ENCODE results near the gene FAM210A.
"Not testable (repeated sequence)": the region's sequence is repeated elsewhere in the genome, so short reads cannot be mapped to it uniquely, and the experiment has no call there.

Gene FAM210A

DNA sequence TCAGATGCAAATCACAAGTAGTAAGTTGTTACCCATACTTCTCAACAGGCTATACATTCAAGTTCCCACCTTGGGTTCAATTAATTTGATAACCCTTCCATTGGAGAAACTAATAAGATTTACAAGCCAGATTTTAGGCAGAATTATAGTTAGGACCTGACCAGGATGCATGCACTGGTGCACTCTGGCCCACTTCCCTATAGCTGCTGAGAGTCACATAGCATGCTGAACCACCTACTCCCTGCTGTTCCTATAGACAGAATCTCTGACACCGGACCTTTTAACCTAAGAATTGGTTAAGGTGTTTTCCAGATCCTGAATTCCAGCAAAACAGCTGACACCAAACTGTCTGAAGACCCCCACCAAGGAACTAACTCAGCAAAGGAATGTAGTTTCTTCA lies 26.2 kb downstream of the FAM210A start:
- no peaks in the 10 kb centered on the region for H3K27me3 ChIP-seq (ENCODE audit: control insufficient read depth in 1 of 2, insufficient read depth in 2 of 2, low read length in 2 of 2)
- H3K9ac ChIP-seq (ENCODE audit: low read length), result no peak overlapping the region
- no peaks in the 10 kb centered on the region for H3K9me3 ChIP-seq (ENCODE audit: low read length)
- H3K36me3 ChIP-seq (ENCODE audit: insufficient read depth, low read length), result no peaks in the 10 kb centered on the region
- no peak overlapping the region for H3K27ac ChIP-seq (ENCODE audit: low read depth, low read length)
- H3K4me1 ChIP-seq (ENCODE audit: insufficient read depth, low read length), result no peaks in the 10 kb centered on the region
- no peak overlapping the region for H3K4me3 ChIP-seq (ENCODE audit: low read depth in 1 of 2, low read length in 2 of 2)

- Histone ChIP-seq H3K4me1 (ENCODE audit: insufficient read depth, low read length) (no peaks in the 10 kb centered on the region), H3K27ac (ENCODE audit: low read depth, low read length) (no peak overlapping the region), H3K36me3 (ENCODE audit: insufficient read depth, low read length) (no peaks in the 10 kb centered on the region), H3K4me3 (ENCODE audit: low read depth in 1 of 2, low read length in 2 of 2) (no peak overlapping the region), H3K9ac (ENCODE audit: low read length) (no peak overlapping the region), H3K27me3 (ENCODE audit: control insufficient read depth in 1 of 2, insufficient read depth in 2 of 2, low read length in 2 of 2) (no peaks in the 10 kb centered on the region), H3K9me3 (ENCODE audit: low read length) (no peaks in the 10 kb centered on the region)
Measured at GRCh38 chr18:13696961-13697360, 29.4 kb downstream of the FAM210A start.

GRCh38 chr18:13695337-13695736 lies 31.0 kb downstream of the FAM210A start:
- not testable (repeated sequence) for H3K9ac ChIP-seq (ENCODE audit: low read length); H3K4me3 ChIP-seq (ENCODE audit: low read depth in 1 of 2, low read length in 2 of 2); H3K4me1 ChIP-seq (ENCODE audit: insufficient read depth, low read length); H3K27ac ChIP-seq (ENCODE audit: low read depth, low read length); H3K27me3 ChIP-seq (ENCODE audit: control insufficient read depth in 1 of 2, insufficient read depth in 2 of 2, low read length in 2 of 2); H3K36me3 ChIP-seq (ENCODE audit: insufficient read depth, low read length); H3K9me3 ChIP-seq (ENCODE audit: low read length)

DNA sequence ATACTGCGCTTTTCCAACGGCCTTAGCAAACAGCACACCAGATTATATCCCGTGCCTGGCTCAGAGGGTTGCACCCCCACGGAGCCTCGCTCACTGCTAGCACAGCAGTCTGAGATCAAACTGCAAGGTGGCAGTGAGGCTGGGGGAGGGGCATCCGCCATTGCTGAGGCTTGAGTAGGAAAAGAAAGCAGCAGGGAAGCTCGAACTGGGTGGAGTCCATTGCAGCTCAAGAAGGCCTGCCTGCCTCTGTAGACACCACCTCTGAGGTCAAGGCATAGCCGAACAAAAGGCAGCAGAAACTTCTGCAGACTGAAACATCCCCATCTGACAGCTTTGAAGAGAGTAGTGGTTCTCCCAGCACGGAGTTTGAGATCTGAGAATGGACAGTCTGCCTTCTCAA lies 36.3 kb downstream of the FAM210A start:
- not testable (repeated sequence) for H3K27ac ChIP-seq (ENCODE audit: low read depth, low read length); H3K27me3 ChIP-seq (ENCODE audit: control insufficient read depth in 1 of 2, insufficient read depth in 2 of 2, low read length in 2 of 2); H3K4me1 ChIP-seq (ENCODE audit: insufficient read depth, low read length); H3K4me3 ChIP-seq (ENCODE audit: low read depth in 1 of 2, low read length in 2 of 2); H3K36me3 ChIP-seq (ENCODE audit: insufficient read depth, low read length); H3K9ac ChIP-seq (ENCODE audit: low read length); H3K9me3 ChIP-seq (ENCODE audit: low read length)

GRCh38 chr18:13688191-13689136 lies 37.9 kb downstream of the FAM210A start:
- H3K9me3 ChIP-seq (ENCODE audit: low read length), result no peaks in the 10 kb centered on the region
- H3K27ac ChIP-seq (ENCODE audit: low read depth, low read length), result no peak overlapping the region
- H3K4me1 ChIP-seq (ENCODE audit: insufficient read depth, low read length), result no peaks in the 10 kb centered on the region
- H3K27me3 ChIP-seq (ENCODE audit: control insufficient read depth in 1 of 2, insufficient read depth in 2 of 2, low read length in 2 of 2), result no peaks in the 10 kb centered on the region
- no peak overlapping the region for H3K9ac ChIP-seq (ENCODE audit: low read length)
- H3K36me3 ChIP-seq (ENCODE audit: insufficient read depth, low read length), result no peaks in the 10 kb centered on the region
- no peak overlapping the region for H3K4me3 ChIP-seq (ENCODE audit: low read depth in 1 of 2, low read length in 2 of 2)

- H3K9ac ChIP-seq (ENCODE audit: low read length), result no peak overlapping the region
- H3K27me3 ChIP-seq (ENCODE audit: control insufficient read depth in 1 of 2, insufficient read depth in 2 of 2, low read length in 2 of 2), result no peaks in the 10 kb centered on the region
- H3K9me3 ChIP-seq (ENCODE audit: low read length), result no peaks in the 10 kb centered on the region
- H3K4me3 ChIP-seq (ENCODE audit: low read depth in 1 of 2, low read length in 2 of 2), result no peak overlapping the region
- H3K27ac ChIP-seq (ENCODE audit: low read depth, low read length), result no peak overlapping the region
- H3K4me1 ChIP-seq (ENCODE audit: insufficient read depth, low read length), result no peaks in the 10 kb centered on the region
- H3K36me3 ChIP-seq (ENCODE audit: insufficient read depth, low read length), result no peaks in the 10 kb centered on the region
Measured at GRCh38 chr18:13684546-13684945, 41.8 kb downstream of the FAM210A start.

DNA sequence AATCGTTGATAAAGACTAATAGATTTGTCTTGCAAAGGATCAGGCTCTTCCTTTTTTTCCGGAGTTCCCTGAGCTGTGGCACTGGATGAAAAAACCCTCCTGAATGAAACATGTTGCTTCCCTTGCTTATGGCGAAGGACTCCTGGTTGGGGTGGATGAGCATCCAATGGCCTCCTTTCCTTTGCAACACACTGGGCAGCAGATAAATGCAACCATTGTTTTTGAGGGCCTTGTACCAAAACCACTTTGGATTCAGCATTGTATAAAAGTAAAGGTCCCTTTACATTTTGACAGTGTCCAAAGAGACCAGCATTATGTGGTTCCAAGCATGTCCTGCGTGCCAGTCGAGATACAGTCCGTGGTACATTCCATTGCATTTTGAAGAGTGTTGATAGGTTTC lies 44.7 kb downstream of the FAM210A start:
- Histone ChIP-seq H3K27ac (ENCODE audit: low read depth, low read length) (no peak overlapping the region), H3K36me3 (ENCODE audit: insufficient read depth, low read length) (no peaks in the 10 kb centered on the region), H3K9me3 (ENCODE audit: low read length) (no peaks in the 10 kb centered on the region), H3K4me1 (ENCODE audit: insufficient read depth, low read length) (no peaks in the 10 kb centered on the region), H3K4me3 (ENCODE audit: low read depth in 1 of 2, low read length in 2 of 2) (no peak overlapping the region), H3K27me3 (ENCODE audit: control insufficient read depth in 1 of 2, insufficient read depth in 2 of 2, low read length in 2 of 2) (no peaks in the 10 kb centered on the region), H3K9ac (ENCODE audit: low read length) (no peak overlapping the region)

DNA sequence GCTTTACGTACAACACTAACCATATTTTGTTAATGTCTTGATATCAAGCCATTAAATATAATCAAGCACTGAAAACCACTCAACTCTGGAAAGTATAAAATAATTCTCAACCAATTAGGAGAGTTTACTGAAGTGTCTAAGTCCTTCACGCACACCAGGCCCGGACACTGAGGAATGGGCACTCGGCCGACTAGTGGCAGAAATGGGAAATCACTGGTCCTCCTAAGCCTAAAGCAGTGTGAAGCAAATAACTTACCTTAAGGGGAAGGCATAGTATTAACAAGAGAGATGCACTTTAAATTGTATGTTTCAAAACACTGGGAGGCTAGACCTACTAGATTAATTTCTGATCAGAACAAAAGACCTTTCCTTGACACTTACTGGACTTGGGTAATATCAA lies 45.7 kb downstream of the FAM210A start:
- Histone ChIP-seq H3K27ac (ENCODE audit: low read depth, low read length) (no peak overlapping the region), H3K27me3 (ENCODE audit: control insufficient read depth in 1 of 2, insufficient read depth in 2 of 2, low read length in 2 of 2) (no peaks in the 10 kb centered on the region), H3K9me3 (ENCODE audit: low read length) (no peaks in the 10 kb centered on the region), H3K36me3 (ENCODE audit: insufficient read depth, low read length) (no peaks in the 10 kb centered on the region), H3K4me1 (ENCODE audit: insufficient read depth, low read length) (no peaks in the 10 kb centered on the region), H3K9ac (ENCODE audit: low read length) (no peak overlapping the region), H3K4me3 (ENCODE audit: low read depth in 1 of 2, low read length in 2 of 2) (no peak overlapping the region)

DNA sequence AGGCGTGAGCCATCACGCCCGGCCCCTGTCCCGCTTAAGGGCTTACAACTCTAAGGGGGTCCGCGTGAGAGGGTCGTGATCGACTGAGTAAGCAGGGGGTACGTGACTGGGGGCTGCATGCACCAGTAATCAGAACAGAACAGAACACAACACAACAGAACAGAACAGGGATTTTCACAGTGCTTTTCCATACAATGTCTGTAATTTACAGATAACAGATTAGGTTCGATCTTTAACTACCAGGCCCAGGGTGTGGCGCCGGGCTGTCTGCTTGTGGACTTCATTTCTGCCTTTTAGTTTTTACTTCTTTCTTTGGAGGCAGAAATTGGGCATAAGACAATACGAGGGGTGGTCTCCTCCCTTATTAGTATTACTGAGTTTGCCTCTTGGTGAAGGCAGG lies 49.0 kb downstream of the FAM210A start:
- not testable (repeated sequence) for H3K27me3 ChIP-seq (ENCODE audit: control insufficient read depth in 1 of 2, insufficient read depth in 2 of 2, low read length in 2 of 2); H3K27ac ChIP-seq (ENCODE audit: low read depth, low read length); H3K4me1 ChIP-seq (ENCODE audit: insufficient read depth, low read length); H3K36me3 ChIP-seq (ENCODE audit: insufficient read depth, low read length); H3K9me3 ChIP-seq (ENCODE audit: low read length); H3K4me3 ChIP-seq (ENCODE audit: low read depth in 1 of 2, low read length in 2 of 2); H3K9ac ChIP-seq (ENCODE audit: low read length)

DNA sequence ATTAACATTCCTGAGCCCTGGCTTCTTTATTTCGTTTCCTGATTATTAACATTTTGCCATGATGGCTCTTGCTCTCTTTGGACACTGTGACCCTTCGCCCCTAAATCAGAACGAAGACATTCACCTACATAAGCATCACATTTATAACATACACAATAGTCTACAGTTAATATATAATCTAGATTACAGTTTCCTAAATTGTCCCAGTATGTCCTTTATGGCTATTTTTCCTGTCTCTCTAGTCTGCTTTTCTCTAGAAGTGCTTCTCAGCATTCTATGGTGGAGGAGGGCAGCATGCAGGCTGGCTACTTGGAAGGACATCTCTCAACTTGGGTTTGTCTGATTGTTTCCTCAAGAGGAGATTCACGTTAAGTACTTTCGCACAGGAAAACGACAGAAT lies 49.9 kb downstream of the FAM210A start:
- no peak overlapping the region for H3K9ac ChIP-seq (ENCODE audit: low read length)
- no peaks in the 10 kb centered on the region for H3K9me3 ChIP-seq (ENCODE audit: low read length)
- H3K4me1 ChIP-seq (ENCODE audit: insufficient read depth, low read length), result no peaks in the 10 kb centered on the region
- no peaks in the 10 kb centered on the region for H3K27me3 ChIP-seq (ENCODE audit: control insufficient read depth in 1 of 2, insufficient read depth in 2 of 2, low read length in 2 of 2)
- no peak overlapping the region for H3K4me3 ChIP-seq (ENCODE audit: low read depth in 1 of 2, low read length in 2 of 2)
- no peaks in the 10 kb centered on the region for H3K36me3 ChIP-seq (ENCODE audit: insufficient read depth, low read length)
- no peak overlapping the region for H3K27ac ChIP-seq (ENCODE audit: low read depth, low read length)

DNA sequence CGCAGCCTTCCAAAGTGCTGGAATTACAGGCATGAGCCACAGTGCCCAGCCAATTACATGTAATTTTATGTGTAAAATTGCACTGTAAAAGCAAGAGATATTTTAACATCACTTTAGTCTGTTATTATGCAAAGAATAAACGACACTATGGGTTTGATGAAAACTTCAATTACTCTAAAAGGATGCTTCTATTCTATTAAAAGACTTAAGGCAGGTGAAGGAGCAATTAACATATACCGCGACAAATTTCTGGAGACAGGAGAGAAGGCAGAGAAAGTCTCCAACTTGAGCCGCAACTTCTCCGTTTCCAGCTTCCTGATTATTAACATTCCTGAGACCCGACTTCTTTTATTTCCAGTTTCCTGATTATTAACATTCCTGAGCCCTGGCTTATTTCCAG lies 53.7 kb downstream of the FAM210A start:
- Histone ChIP-seq H3K36me3 (ENCODE audit: insufficient read depth, low read length) (no peaks in the 10 kb centered on the region), H3K4me3 (ENCODE audit: low read depth in 1 of 2, low read length in 2 of 2) (no peak overlapping the region), H3K9me3 (ENCODE audit: low read length) (no peaks in the 10 kb centered on the region), H3K9ac (ENCODE audit: low read length) (no peak overlapping the region), H3K27ac (ENCODE audit: low read depth, low read length) (no peak overlapping the region), H3K27me3 (ENCODE audit: control insufficient read depth in 1 of 2, insufficient read depth in 2 of 2, low read length in 2 of 2) (no peaks in the 10 kb centered on the region), H3K4me1 (ENCODE audit: insufficient read depth, low read length) (no peaks in the 10 kb centered on the region)

GRCh38 chr18:13661779-13662256 lies 64.5 kb downstream of the FAM210A start:
- H3K9ac ChIP-seq (ENCODE audit: low read length), result no peak overlapping the region
- H3K9me3 ChIP-seq (ENCODE audit: low read length), result no peaks in the 10 kb centered on the region
- no peak overlapping the region for H3K27ac ChIP-seq (ENCODE audit: low read depth, low read length)
- H3K4me3 ChIP-seq (ENCODE audit: low read depth in 1 of 2, low read length in 2 of 2), result no peak overlapping the region
- H3K27me3 ChIP-seq (ENCODE audit: control insufficient read depth in 1 of 2, insufficient read depth in 2 of 2, low read length in 2 of 2), result no peaks in the 10 kb centered on the region
- H3K4me1 ChIP-seq (ENCODE audit: insufficient read depth, low read length), result no peaks in the 10 kb centered on the region
- no peaks in the 10 kb centered on the region for H3K36me3 ChIP-seq (ENCODE audit: insufficient read depth, low read length)
